WTC11 (cell line): ENCODE measurements around the gene SPO11.

Experiments
- ATF2 ChIP-seq: sonication (generic); formaldehyde crosslinking; IDR thresholded peaks from 2 replicates; pipeline ENCODE4 v1.8.1; 2022; ENCODE audit warnings: low read depth, missing genetic modification reagents, borderline replicate concordance
- CREB1 ChIP-seq: sonication (generic); formaldehyde crosslinking; IDR thresholded peaks from 2 replicates; pipeline ENCODE4 v1.8.0; 2023; ENCODE audit warnings: mild to moderate bottlenecking, missing genetic modification reagents
- CREM ChIP-seq: sonication (generic); formaldehyde crosslinking; IDR thresholded peaks from 2 replicates; pipeline ENCODE4 v1.8.1; 2022; ENCODE audit warnings: mild to moderate bottlenecking, missing genetic modification reagents, moderate library complexity
- CTCF ChIP-seq: fragments of 200-600 bp; IDR thresholded peaks from 2 replicates; pipeline ENCODE4 v1.8.0; 2022; ENCODE audit warnings: antibody characterized with exemption
- MXD4 ChIP-seq: fragments of 250-450 bp; sonication (Bioruptor Pico); IDR thresholded peaks from 2 replicates; pipeline ENCODE4 v1.8.0; 2021; ENCODE audit warnings: mild to moderate bottlenecking, moderate library complexity, borderline replicate concordance
- SP1 ChIP-seq: sonication (generic); formaldehyde crosslinking; conservative IDR thresholded peaks from 2 replicates; pipeline ENCODE4 v1.8.1; 2022; ENCODE audit warnings: missing genetic modification reagents
- USF2 ChIP-seq: sonication (generic); formaldehyde crosslinking; IDR thresholded peaks from 2 replicates; pipeline ENCODE4 v1.8.1; 2023; ENCODE audit warnings: mild to moderate bottlenecking, missing genetic modification reagents, moderate library complexity
- ZNF232 ChIP-seq: sonication (generic); formaldehyde crosslinking; IDR thresholded peaks from 2 replicates; pipeline ENCODE4 v1.8.0; 2022; ENCODE audit warnings: mild to moderate bottlenecking, missing genetic modification reagents

- no peak for TF ChIP-seq CREB1 (CRISPR knock-in tag)
- TF ChIP-seq USF2 (CRISPR knock-in tag) = no peak
- no peak for TF ChIP-seq CTCF
- TF ChIP-seq MXD4 = no peak
- TF ChIP-seq ATF2 = no peak
- no peak for TF ChIP-seq SP1 (CRISPR knock-in tag)
- no peak for TF ChIP-seq ZNF232 (CRISPR knock-in tag)
- no peak for TF ChIP-seq CREM (CRISPR knock-in tag)
Observed at GRCh38 chr20:57369596-57369995, 40.0 kb downstream of the SPO11 start.
